Gastrocnemius medialis (tissue), 4 donors: ENCODE results near the gene KLRF2. TPM values are rescaled to one million over a fixed set of nuclear protein-coding genes. Genes with fewer than 3 reads are reported as not detected.

Experiments used
- ATAC-seq, 2 donors: fragments of 150-250 bp; one replicate each; pipeline ENCODE4 v1.9.1; 2016
- DNase-seq, 2 donors: peaks; one replicate each; pipeline ENCODE4 v3.0.0-alpha.2; 2019
- H3K27ac ChIP-seq, 4 donors: fragments of 200-600 bp; sonication (generic); 1 replicate in 1 of 4; 2 replicates in 3 of 4; pipeline ENCODE4 v1.5.1; 2016 to 2018; ENCODE audit warnings: mild to moderate bottlenecking in 2 of 4, moderate library complexity in 1 of 4
- H3K27me3 ChIP-seq, 3 donors: fragments of 200-600 bp; sonication (generic) in 2 of 3; 1 replicate in 1 of 3; 2 replicates in 2 of 3; pipeline versions ENCODE4 v1.5.1 to v1.6.0; 2016 to 2019; ENCODE audit warnings: mild to moderate bottlenecking in 1 of 3, moderate library complexity in 1 of 3
- H3K36me3 ChIP-seq, 2 donors: fragments of 200-600 bp; sonication (generic) in 1 of 2; one replicate each; pipeline ENCODE4 v1.5.1; 2017 to 2018
- H3K4me1 ChIP-seq, 2 donors: fragments of 200-600 bp; sonication (generic) in 1 of 2; one replicate each; pipeline ENCODE4 v1.5.1; 2016 to 2017; ENCODE audit warnings: mild to moderate bottlenecking in 2 of 2
- H3K4me3 ChIP-seq, 4 donors: fragments of 200-600 bp; sonication (generic) in 3 of 4; 1 replicate in 1 of 4; 2 replicates in 3 of 4; pipeline ENCODE4 v1.5.1; 2016 to 2019; ENCODE audit warnings: mild to moderate bottlenecking in 2 of 4
- H3K9me3 ChIP-seq, 3 donors: fragments of 200-600 bp; sonication (generic) in 2 of 3; 1 replicate in 1 of 3; 2 replicates in 2 of 3; pipeline ENCODE4 v1.5.1; 2016 to 2019
- CTCF ChIP-seq, 5 experiments: fragments of 450-650 bp in 3 of 5; fragments of 200-600 bp in 2 of 5; sonication (generic) in 2 of 5; IDR thresholded peaks in 4 of 5; conservative IDR thresholded peaks in 1 of 5; 1 replicate in 4 of 5; 2 replicates in 1 of 5; pipeline ENCODE4 v1.5.1; 2016 to 2019; ENCODE audit warnings: antibody characterized with exemption in 5 of 5, mild to moderate bottlenecking in 3 of 5, moderate library complexity in 3 of 5
- POLR2A ChIP-seq, 2 donors: fragments of 450-650 bp; IDR thresholded peaks; one replicate each; pipeline ENCODE4 v1.6.1; 2017; ENCODE audit warnings: antibody characterized with exemption in 2 of 2, mild to moderate bottlenecking in 2 of 2, moderate library complexity in 2 of 2
- in situ Hi-C, 4 donors: fragments of 200-750 bp; cut with MboI; loops; one replicate each; pipeline versions ENCODE4 v1.15.0 to v1.8.0; 2017; ENCODE audit warnings: low sequenced_read_pairs in 4 of 4
- intact Hi-C: fragments of 100-400 bp; cut with DNase I; formaldehyde crosslinking; loops from one replicate; pipeline ENCODE4 v1.15.1; 2023; ENCODE audit warnings: low total_unique reads
- total RNA-seq, 4 donors: library from RNA; depleted of rRNA; stranded (reverse); fragments of >200 nt; gene quantifications; one replicate each; pipeline versions ENCODE4 v1.1.0 to v1.2.3, GENCODE V29; 2016

The KLRF2 gene
- total RNA-seq, 4 donors from 2014 or later: not detected

- DNase-seq: no peak
- no peaks in the 10 kb centered on the region for H3K27me3 ChIP-seq
- ATAC-seq: no peak
- no peaks in the 10 kb centered on the region for H3K36me3 ChIP-seq
- in situ Hi-C loops (loop anchor here in 3 of 4 donors (10.0 kb wide), 2 partner anchors 108 to 178 kb away; no protein-coding TSS in a partner anchor), intact Hi-C loops (no loop called here)
- H3K27ac ChIP-seq: no peak overlapping the region
- TF ChIP-seq POLR2A (IDR thresholded peaks at IDR 0.05) (no peak), CTCF (IDR thresholded peaks at IDR 0.05 in 4 of 5, conservative IDR thresholded peaks at IDR 0.05 in 1 of 5) (no peak)
- H3K4me3 ChIP-seq: no peak overlapping the region
- no peaks in the 10 kb centered on the region for H3K9me3 ChIP-seq
- no peaks in the 10 kb centered on the region for H3K4me1 ChIP-seq
Observed at GRCh38 chr12:9922429-9922828, 41.1 kb downstream of the KLRF2 start.

- Histone ChIP-seq H3K4me1 (no peaks in the 10 kb centered on the region), H3K4me3 (peak overlapping the region in 2 of 4 donors; percentile 12 to 30), H3K27ac (no peak overlapping the region), H3K36me3 (no peaks in the 10 kb centered on the region), H3K9me3 (no peaks in the 10 kb centered on the region), H3K27me3 (no peaks in the 10 kb centered on the region)
- TF ChIP-seq POLR2A (IDR thresholded peaks at IDR 0.05): no peak
- TF ChIP-seq CTCF (IDR thresholded peaks at IDR 0.05 in 4 of 5, conservative IDR thresholded peaks at IDR 0.05 in 1 of 5): peak; percentile 32 to 50 (median 48)
- in situ Hi-C loops: loop anchor here (5.0 to 10.0 kb wide), 3 partner anchors 111 to 181 kb away; no protein-coding TSS in a partner anchor
- intact Hi-C loops: loop anchor here (1.0 kb wide), 2 partner anchors 112 to 177 kb away; no protein-coding TSS in a partner anchor
- ATAC-seq: peak; percentile 30 to 61
- no peak for DNase-seq
Observed at GRCh38 chr12:9925705-9926393, 44.6 kb downstream of the KLRF2 start.

GRCh38 chr12:9926876-9927275 is 45.6 kb downstream of the KLRF2 start:
- in situ Hi-C loops: loop anchor here (5.0 to 10.0 kb wide), 3 partner anchors 112 to 182 kb away; no protein-coding TSS in a partner anchor
- Histone ChIP-seq H3K4me3 (no peak overlapping the region), H3K4me1 (no peaks in the 10 kb centered on the region), H3K27me3 (no peaks in the 10 kb centered on the region), H3K36me3 (no peaks in the 10 kb centered on the region), H3K27ac (no peak overlapping the region), H3K9me3 (no peaks in the 10 kb centered on the region)
- DNase-seq (no peak), ATAC-seq (no peak)
- no peak for TF ChIP-seq CTCF (IDR thresholded peaks at IDR 0.05 in 4 of 5, conservative IDR thresholded peaks at IDR 0.05 in 1 of 5)
- no peak for TF ChIP-seq POLR2A (IDR thresholded peaks at IDR 0.05)
- intact Hi-C loops: loop anchor here (1.0 kb wide), 1 partner anchor 113 kb away; no protein-coding TSS in a partner anchor

- H3K4me3 ChIP-seq: no peak overlapping the region
- H3K27me3 ChIP-seq: no peaks in the 10 kb centered on the region
- H3K27ac ChIP-seq: no peak overlapping the region
- no peak for TF ChIP-seq POLR2A (IDR thresholded peaks at IDR 0.05)
- TF ChIP-seq CTCF (IDR thresholded peaks at IDR 0.05 in 4 of 5, conservative IDR thresholded peaks at IDR 0.05 in 1 of 5): no peak
- intact Hi-C loops: no loop called here
- H3K9me3 ChIP-seq: no peaks in the 10 kb centered on the region
- no peaks in the 10 kb centered on the region for H3K4me1 ChIP-seq
- in situ Hi-C loops: loop anchor here (5.0 to 10.0 kb wide), 3 partner anchors 114 to 184 kb away; no protein-coding TSS in a partner anchor
- no peak for ATAC-seq
- no peaks in the 10 kb centered on the region for H3K36me3 ChIP-seq
- DNase-seq: no peak
Observed at GRCh38 chr12:9928607-9929006, 47.3 kb downstream of the KLRF2 start.
